HepG2 (cell line): ENCODE data around the gene RHBDD1. TPM values are rescaled to one million over a fixed set of nuclear protein-coding genes. Genes with fewer than 3 reads are reported as not detected.

Experiments
- AKNA ChIP-seq: sonication (generic); formaldehyde crosslinking; IDR thresholded peaks from 2 replicates; pipeline ENCODE4 v1.4.0; 2020; ENCODE audit warnings: missing genetic modification reagents, borderline replicate concordance
- BATF2 ChIP-seq: sonication (generic); formaldehyde crosslinking; IDR thresholded peaks from 2 replicates; pipeline ENCODE4 v1.8.0; 2022; ENCODE audit warnings: mild to moderate bottlenecking, missing genetic modification reagents, moderate library complexity
- BRF2 ChIP-seq: sonication (generic); formaldehyde crosslinking; IDR thresholded peaks from 2 replicates; pipeline ENCODE4 v1.8.1; 2022; ENCODE audit warnings: mild to moderate bottlenecking, missing genetic modification reagents
- ELK4 ChIP-seq: sonication (generic); formaldehyde crosslinking; IDR thresholded peaks from 2 replicates; pipeline ENCODE4 v1.9.0; 2021; ENCODE audit warnings: missing genetic modification reagents, borderline replicate concordance
- EP300 ChIP-seq, 3 experiments: sonication (generic) in 1 of 3; formaldehyde crosslinking in 1 of 3; IDR thresholded peaks; 2 replicates each; pipeline versions ENCODE4 v1.5.1 to v1.6.1; 2011 to 2020; ENCODE audit warnings: low read depth in 2 of 3, low read length in 2 of 3, borderline replicate concordance in 1 of 3, improper control_type of control experiment in 1 of 3, mild to moderate bottlenecking in 1 of 3, missing genetic modification reagents in 1 of 3, moderate library complexity in 1 of 3
- GMEB2 ChIP-seq: IDR thresholded peaks from 2 replicates; pipeline ENCODE4 v1.6.1; 2016; ENCODE audit warnings: missing biosample characterization, missing genetic modification reagents, low read depth
- LBX2 ChIP-seq: sonication (generic); formaldehyde crosslinking; IDR thresholded peaks from 2 replicates; pipeline ENCODE4 v1.5.0; 2020; ENCODE audit warnings: missing genetic modification reagents, mild to moderate bottlenecking, borderline replicate concordance
- PHF5A ChIP-seq: IDR thresholded peaks from one replicate; pipeline ENCODE4 v1.6.1; 2018; ENCODE audit warnings: low read depth, missing genetic modification reagents; ENCODE audit not compliant: unreplicated experiment
- POGK ChIP-seq: sonication (generic); formaldehyde crosslinking; conservative IDR thresholded peaks from 2 replicates; pipeline ENCODE4 v1.8.0; 2022; ENCODE audit warnings: mild to moderate bottlenecking, moderate library complexity, missing genetic modification reagents
- SNRNP70 ChIP-seq: fragments of 200-400 bp; formaldehyde crosslinking; IDR thresholded peaks from 2 replicates; pipeline ENCODE4 v1.6.1; 2017; ENCODE audit warnings: mild to moderate bottlenecking, low read depth, low read length, moderate library complexity
- ZMAT5 ChIP-seq: sonication (generic); formaldehyde crosslinking; IDR thresholded peaks from 2 replicates; pipeline ENCODE4 v1.5.0; 2020; ENCODE audit warnings: mild to moderate bottlenecking, low read depth, missing genetic modification reagents, borderline replicate concordance
- ZMYM4 ChIP-seq: sonication (generic); formaldehyde crosslinking; IDR thresholded peaks from 2 replicates; pipeline ENCODE4 v1.8.1; 2023; ENCODE audit warnings: mild to moderate bottlenecking, missing genetic modification reagents
- polyA plus RNA-seq, 8 experiments: library from polyadenylated mRNA; depleted of rRNA in 3 of 8; stranded (reverse) in 7 of 8; unstranded in 1 of 8; fragments of >200 nt; fragmentation: Illumina TruSeq in 4 of 8; extraction: Trizol in 4 of 8; gene quantifications; 2 replicates each; pipeline versions ENCODE4 v1.2.1 to v1.2.3, GENCODE V29; 2011 to 2016; ENCODE audit warnings: low read depth in 4 of 8, missing spikeins in 1 of 8, mixed read lengths in 1 of 8; ENCODE audit not compliant: insufficient read depth in 1 of 8
- total RNA-seq, 5 experiments: library from RNA; depleted of rRNA; stranded (reverse); fragments of >200 nt; fragmentation: Illumina TruSeq; extraction: Trizol; gene quantifications; 2 replicates each; pipeline ENCODE4 v1.2.3, GENCODE V29; 2016; ENCODE audit warnings: low read depth in 1 of 5

The RHBDD1 gene
- total and polyA plus RNA-seq, 2 of the 13 experiments (the other 11 are each of a cell fraction or from before 2014, with no cell fraction given), result 8.2 to 9.5 TPM

- TF ChIP-seq AKNA (CRISPR knock-in tag) (no peak), BATF2 (CRISPR knock-in tag) (no peak), LBX2 (CRISPR knock-in tag) (no peak), POGK (CRISPR knock-in tag) (peak; percentile 76; the same call in 1 of the 2 replicates), GMEB2 (CRISPR knock-in tag) (no peak), ZMAT5 (CRISPR knock-in tag) (no peak), BRF2 (CRISPR knock-in tag) (peak; percentile 90), PHF5A (CRISPR knock-in tag) (no peak), EP300 (IDR thresholded peaks at IDR 0.05; ENCODE audit: low read depth in 2 of 2, low read length in 2 of 2) (peak; percentile 89 to 100), EP300 (CRISPR knock-in tag; IDR thresholded peaks at IDR 0.05; ENCODE audit: borderline replicate concordance) (peak; percentile 94; the same call in 1 of the 2 replicates), ZMYM4 (peak; percentile 97), SNRNP70 (no peak), ELK4 (CRISPR knock-in tag) (no peak)
These were observed 35.6 kb upstream of the RHBDD1 start (continued) for GRCh38 chr2:226799976-226800940.
